Sigmoid colon (tissue), 3 donors: ENCODE data around the gene CRBN.

Experiments used
- CTCF ChIP-seq, 4 experiments: fragments of 450-650 bp in 3 of 4; fragments of 200-600 bp in 1 of 4; IDR thresholded peaks; one replicate each; pipeline ENCODE4 v1.5.1; 2016 to 2019; ENCODE audit warnings: antibody characterized with exemption in 4 of 4, mild to moderate bottlenecking in 3 of 4, moderate library complexity in 2 of 4
- POLR2A ChIP-seq, 2 donors: fragments of 450-650 bp; IDR thresholded peaks; one replicate each; pipeline ENCODE4 v1.6.1; 2016; ENCODE audit warnings: antibody characterized with exemption in 2 of 2, mild to moderate bottlenecking in 2 of 2, moderate library complexity in 2 of 2

GRCh38 chr3:3157484-3157883 lies 22.0 kb downstream of the CRBN start:
- TF ChIP-seq POLR2A (IDR thresholded peaks at IDR 0.05) (no peak), CTCF (IDR thresholded peaks at IDR 0.05) (no peak)
